Trophoblast cell (in vitro differentiated cells and primary cell): Measurements from ENCODE around the gene ANKRD61. TPM values are rescaled to one million over a fixed set of nuclear protein-coding genes. Genes with fewer than 3 reads are reported as not detected.
"Not testable (repeated sequence)": the region's sequence is repeated elsewhere in the genome, so short reads cannot be mapped to it uniquely, and the experiment has no call there.

Experiments used
- DNase-seq, 2 donors: peaks; one replicate each; pipeline ENCODE4 v3.0.0-alpha.2; 2016
- H2AFZ ChIP-seq: 2 replicates; pipeline ENCODE4 v1.6.1; 2013; ENCODE audit warnings: low read length, moderate library complexity, mild to moderate bottlenecking; ENCODE audit not compliant: insufficient read depth, poor library complexity
- H2AK5ac ChIP-seq: 2 replicates; pipeline ENCODE4 v1.6.1; 2013; ENCODE audit warnings: mild to moderate bottlenecking, low read length
- H2BK120ac ChIP-seq: 2 replicates; pipeline ENCODE4 v1.6.1; 2013; ENCODE audit warnings: low read length, mild to moderate bottlenecking, moderate library complexity; ENCODE audit not compliant: insufficient read depth, poor library complexity
- H2BK12ac ChIP-seq: 2 replicates; pipeline ENCODE4 v1.6.1; 2013; ENCODE audit warnings: mild to moderate bottlenecking, low read length, moderate library complexity
- H2BK5ac ChIP-seq: 2 replicates; pipeline ENCODE4 v1.6.1; 2013; ENCODE audit warnings: low read length, low read depth, moderate library complexity, mild to moderate bottlenecking; ENCODE audit not compliant: poor library complexity
- H3K14ac ChIP-seq: 2 replicates; pipeline ENCODE4 v1.6.1; 2013; ENCODE audit warnings: mild to moderate bottlenecking, low read length
- H3K18ac ChIP-seq: 2 replicates; pipeline ENCODE4 v1.6.1; 2013; ENCODE audit warnings: mild to moderate bottlenecking, low read length
- H3K23ac ChIP-seq: 2 replicates; pipeline ENCODE4 v1.6.1; 2013; ENCODE audit warnings: low read length
- H3K27ac ChIP-seq: 2 replicates; pipeline ENCODE4 v1.5.1; 2013; ENCODE audit warnings: low read depth, mild to moderate bottlenecking, inconsistent platforms, low read length, moderate library complexity
- H3K27me3 ChIP-seq: 2 replicates; pipeline ENCODE4 v1.6.1; 2013; ENCODE audit warnings: inconsistent platforms, mild to moderate bottlenecking, low read length, moderate library complexity; ENCODE audit not compliant: insufficient read depth
- H3K36me3 ChIP-seq, 2 experiments: 1 replicate in 1 of 2; 2 replicates in 1 of 2; pipeline ENCODE4 v1.6.1; 2013; ENCODE audit warnings: low read length in 2 of 2, mild to moderate bottlenecking in 2 of 2, moderate library complexity in 1 of 2; ENCODE audit not compliant: insufficient read depth in 2 of 2, control insufficient read depth in 1 of 2
- H3K4ac ChIP-seq: 2 replicates; pipeline ENCODE4 v1.6.1; 2013; ENCODE audit warnings: low read depth, mild to moderate bottlenecking, low read length, moderate library complexity
- H3K4me1 ChIP-seq, 2 experiments: 1 replicate in 1 of 2; 2 replicates in 1 of 2; pipeline ENCODE4 v1.6.1; 2013; ENCODE audit warnings: low read length in 2 of 2, mild to moderate bottlenecking in 2 of 2, moderate library complexity in 1 of 2; ENCODE audit not compliant: insufficient read depth in 2 of 2, control insufficient read depth in 1 of 2
- H3K4me2 ChIP-seq: 2 replicates; pipeline ENCODE4 v1.6.1; 2013; ENCODE audit warnings: inconsistent platforms, mild to moderate bottlenecking, low read length, moderate library complexity
- H3K4me3 ChIP-seq: 2 replicates; pipeline ENCODE4 v1.5.1; 2013; ENCODE audit warnings: mild to moderate bottlenecking, low read depth, low read length, inconsistent platforms
- H3K79me1 ChIP-seq: one replicate; pipeline ENCODE4 v1.6.1; 2013; ENCODE audit warnings: low read length
- H3K79me2 ChIP-seq: 2 replicates; pipeline ENCODE4 v1.6.1; 2013; ENCODE audit warnings: low read length, mild to moderate bottlenecking; ENCODE audit not compliant: control insufficient read depth, insufficient read depth, poor library complexity
- H3K9ac ChIP-seq: 2 replicates; pipeline ENCODE4 v1.6.1; 2013; ENCODE audit warnings: mild to moderate bottlenecking, low read length
- H3K9me3 ChIP-seq: 2 replicates; pipeline ENCODE4 v1.6.1; 2013; ENCODE audit warnings: low read depth, mild to moderate bottlenecking, control low read depth, inconsistent platforms, low read length; ENCODE audit not compliant: insufficient read depth
- H4K12ac ChIP-seq: 2 replicates; pipeline ENCODE4 v1.6.1; 2013; ENCODE audit warnings: low read depth, mild to moderate bottlenecking, low read length, moderate library complexity
- H4K8ac ChIP-seq: 2 replicates; pipeline ENCODE4 v1.6.1; 2013; ENCODE audit warnings: low read depth, mild to moderate bottlenecking, low read length, moderate library complexity
- H4K91ac ChIP-seq: one replicate; pipeline ENCODE4 v1.6.1; 2013; ENCODE audit warnings: low read depth, mild to moderate bottlenecking, low read length, moderate library complexity
- WGBS: extraction: QIAGEN DNeasy Blood & Tissue Kit; methylation state at CpG from one replicate; pipeline ENCODE4 v1.1.7; 2013; ENCODE audit warnings: missing lambda C conversion rate; ENCODE audit not compliant: insufficient read length, insufficient coverage; ENCODE audit errors: extremely low coverage; 5-methylcytosine and 5-hydroxymethylcytosine counted together
- polyA plus RNA-seq: library from polyadenylated mRNA; stranded (reverse); fragments of 200-250 nt; gene quantifications from 2 replicates; pipeline ENCODE4 v1.2.3, GENCODE V29; 2013

Gene ANKRD61
- polyA plus RNA-seq = 0.15 and 0.18 TPM in 2 replicates

GRCh38 chr7:6030988-6031387 lies at the start of gene ANKRD61:
Gene ANKRD61, plus strand, starts transcription at chr7:6031376. Its CDS starts 0 bp downstream, at chr7:6031376.
- Histone ChIP-seq H2AFZ (no peak within 1 kb of the TSS), H3K18ac (no peak within 1 kb of the TSS), H3K27me3 (no peaks in the 10 kb centered on the region), H3K14ac (no peak within 1 kb of the TSS), H3K9ac (no peak within 1 kb of the TSS), H3K4ac (no peak within 1 kb of the TSS), H2BK120ac (no peak within 1 kb of the TSS), H3K36me3 (peaks cover 53 to 66% of the 10 kb centered on the region in 2 experiments), H2AK5ac (no peak within 1 kb of the TSS), H3K79me1 (no peaks in the 10 kb centered on the region), H4K91ac (no peak within 1 kb of the TSS), H2BK5ac (no peak within 1 kb of the TSS), H3K27ac (no peak within 1 kb of the TSS), H4K8ac (no peak within 1 kb of the TSS), H3K4me2 (no peak within 1 kb of the TSS), H3K9me3 (peaks cover 4% of the 10 kb centered on the region), H3K4me3 (no peak within 1 kb of the TSS), H3K79me2 (no peaks in the 10 kb centered on the region), H4K12ac (no peak within 1 kb of the TSS), H2BK12ac (no peak within 1 kb of the TSS), H3K4me1 (peaks cover 0 to 3% of the 10 kb centered on the region in 2 experiments), H3K23ac (no peak within 1 kb of the TSS)
- WGBS = no CpG with 5 or more reads among the region's 2 CpGs
- DNase-seq = no peak

- not testable (repeated sequence) for H3K9ac ChIP-seq, H2BK120ac ChIP-seq, H3K18ac ChIP-seq, H3K27me3 ChIP-seq, H3K4ac ChIP-seq, H4K91ac ChIP-seq, H2BK5ac ChIP-seq, H4K12ac ChIP-seq, H3K9me3 ChIP-seq, H3K23ac ChIP-seq, H3K79me2 ChIP-seq, H3K79me1 ChIP-seq, H2BK12ac ChIP-seq, H3K14ac ChIP-seq, H3K4me3 ChIP-seq, H3K27ac ChIP-seq, H2AFZ ChIP-seq, DNase-seq, H2AK5ac ChIP-seq, H4K8ac ChIP-seq, H3K4me1 ChIP-seq, H3K4me2 ChIP-seq
- WGBS = no CpG with 5 or more reads among the region's 15 CpGs
- peaks cover 13 to 17% of the 10 kb centered on the region in 2 experiments for H3K36me3 ChIP-seq
Measured at GRCh38 chr7:5987061-5987460, 44.1 kb upstream of the ANKRD61 start.

DNA sequence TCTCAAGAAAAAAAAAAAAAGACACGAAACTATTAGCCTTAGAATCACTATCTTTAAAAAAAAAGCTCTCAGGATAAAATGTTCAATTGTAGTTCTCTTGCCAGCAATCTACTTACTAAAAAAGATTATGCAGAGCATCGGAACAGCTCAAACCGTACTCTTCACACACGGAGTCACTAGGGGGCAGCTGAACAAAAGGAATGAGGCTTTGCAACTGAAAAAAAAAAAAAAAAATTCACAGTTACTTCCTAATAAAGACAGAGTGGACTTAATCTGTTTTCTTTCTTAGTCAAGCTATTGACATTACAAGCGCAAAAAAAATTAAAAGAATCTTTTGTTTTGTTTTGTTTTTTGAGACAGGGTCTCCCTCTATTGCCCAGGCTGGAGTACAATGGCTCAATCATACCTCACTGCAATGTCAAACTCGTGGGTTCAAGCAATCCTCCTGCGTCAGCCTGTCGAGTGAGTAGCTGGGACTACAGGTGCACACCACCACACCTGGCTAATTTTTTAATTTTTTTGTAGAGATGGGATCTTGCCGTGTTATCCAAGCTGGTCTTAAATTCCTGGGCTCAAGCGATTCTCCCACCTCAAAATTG lies 33.9 kb upstream of the ANKRD61 start:
- no peak overlapping the region for H3K4me3 ChIP-seq
- H4K8ac ChIP-seq = no peak overlapping the region
- no peak overlapping the region for H2BK120ac ChIP-seq
- H2AFZ ChIP-seq = no peak overlapping the region
- WGBS = no CpG with 5 or more reads among the region's 10 CpGs
- no peak overlapping the region for H3K9ac ChIP-seq
- no peak overlapping the region for H2BK12ac ChIP-seq
- DNase-seq = peak; percentile 43 to 79
- H3K4ac ChIP-seq = no peak overlapping the region
- H4K12ac ChIP-seq = no peak overlapping the region
- H3K18ac ChIP-seq = no peak overlapping the region
- no peak overlapping the region for H3K4me2 ChIP-seq
- H3K79me1 ChIP-seq = no peaks in the 10 kb centered on the region
- H3K79me2 ChIP-seq = no peaks in the 10 kb centered on the region
- no peak overlapping the region for H3K27ac ChIP-seq
- H2BK5ac ChIP-seq = no peak overlapping the region
- no peaks in the 10 kb centered on the region for H3K9me3 ChIP-seq
- H3K36me3 ChIP-seq = peaks cover 12 to 28% of the 10 kb centered on the region in 2 experiments
- H3K27me3 ChIP-seq = no peaks in the 10 kb centered on the region
- H3K4me1 ChIP-seq = peaks cover 2 to 3% of the 10 kb centered on the region in 2 experiments
- no peak overlapping the region for H2AK5ac ChIP-seq
- no peak overlapping the region for H4K91ac ChIP-seq
- no peak overlapping the region for H3K14ac ChIP-seq
- no peak overlapping the region for H3K23ac ChIP-seq

GRCh38 chr7:6007386-6007785 lies 23.8 kb upstream of the ANKRD61 start:
- Histone ChIP-seq H3K9me3 (no peaks in the 10 kb centered on the region), H3K4me2 (no peak overlapping the region), H3K4me3 (no peak overlapping the region), H2AFZ (no peak overlapping the region), H3K27me3 (no peaks in the 10 kb centered on the region), H2AK5ac (no peak overlapping the region), H2BK120ac (no peak overlapping the region), H4K8ac (no peak overlapping the region), H2BK12ac (no peak overlapping the region), H3K4me1 (peaks cover 0 to 2% of the 10 kb centered on the region in 2 experiments), H3K14ac (no peak overlapping the region), H3K27ac (no peak overlapping the region), H3K79me2 (peaks cover 5% of the 10 kb centered on the region), H4K91ac (no peak overlapping the region), H4K12ac (no peak overlapping the region), H3K23ac (no peak overlapping the region), H3K9ac (no peak overlapping the region), H3K79me1 (peaks cover 9% of the 10 kb centered on the region), H2BK5ac (no peak overlapping the region), H3K36me3 (peaks cover under 1 to 4% of the 10 kb centered on the region in 2 experiments), H3K18ac (no peak overlapping the region), H3K4ac (no peak overlapping the region)
- no peak for DNase-seq
- WGBS = no CpG with 5 or more reads among the region's 4 CpGs
